Posterior vena cava (tissue), 2 donors: ENCODE measurements around the gene RAE1. TPM values are rescaled to one million over a fixed set of nuclear protein-coding genes. Genes with fewer than 3 reads are reported as not detected.
"Not testable (repeated sequence)": the region's sequence is repeated elsewhere in the genome, so short reads cannot be mapped to it uniquely, and the experiment has no call there.

Source experiments
- DNase-seq: peaks from one replicate; pipeline ENCODE4 v3.0.0-alpha.2; 2020; ENCODE audit warnings: low spot score
- intact Hi-C, 2 donors: fragments of 100-400 bp; cut with DNase I; formaldehyde crosslinking; loops; one replicate each; pipeline versions ENCODE4 v1.14.1 to v1.14.2; 2022 to 2023
- microRNA-seq, 2 donors: library from miRNA; unstranded; fragments of <30 nt; microRNA quantifications; one replicate each; pipeline ENCODE4 v1.2.0, GENCODE V29; 2020 to 2021; ENCODE audit warnings: borderline microRNAs expressed in 2 of 2
- total RNA-seq, 2 donors: library from RNA; stranded (reverse); fragmentation: NEBNext Ultra II Directional; extraction: Animal tissue kit (Norgen Biotek cat#: 25700); gene quantifications; one replicate each; pipeline ENCODE4 v1.2.1, GENCODE V29; 2021
- donor health status: DM: yes; HTN: yes; CAD: no.
- donor health status: DM: yes; HTN: yes; CAD: no.

The RAE1 gene
- total RNA-seq, 2 donors from 2014 or later, result 10.6 to 14.3 TPM

- DNase-seq, result no peak
- intact Hi-C loops, result no loop called here
These were observed 67.0 kb downstream of the RAE1 start for GRCh38 chr20:57417830-57418780.

- intact Hi-C loops, result not testable (repeated sequence)
These were observed 68.4 kb downstream of the RAE1 start for GRCh38 chr20:57419479-57419878.

GRCh38 chr20:57420571-57421252, 69.7 kb downstream of the RAE1 start:
- DNase-seq, result no peak
- intact Hi-C loops, result no loop called here

More at GRCh38 chr20:57419479-57419878, 68.4 kb downstream of the RAE1 start:
- DNase-seq, result not testable (repeated sequence)

GRCh38 chr20:57421253-57422220, 70.5 kb downstream of the RAE1 start:
- intact Hi-C loops, result no loop called here
- no peak for DNase-seq

- intact Hi-C loops, result no loop called here
- no peak for DNase-seq
These were observed 71.2 kb downstream of the RAE1 start for GRCh38 chr20:57422254-57422653.

GRCh38 chr20:57425150-57426013, 74.3 kb downstream of the RAE1 start:
- intact Hi-C loops, result no loop called here
- no peak for DNase-seq

- intact Hi-C loops, result no loop called here
- no peak for DNase-seq
These were observed 75.2 kb downstream of the RAE1 start for GRCh38 chr20:57426271-57426689.

- intact Hi-C loops, result no loop called here
- no peak for DNase-seq
These were observed 75.8 kb downstream of the RAE1 start for GRCh38 chr20:57426831-57427230.

- intact Hi-C loops, result no loop called here
- no peak for DNase-seq
These were observed 77.5 kb downstream of the RAE1 start for GRCh38 chr20:57428324-57429158.

Small RNA genes lying within 50 kb of the gene (microRNA-seq; reads per million reads assigned to microRNA genes)
- 0 reads per million in 2 donors for gene MIR4325

Other genes starting within 250 kb of the RAE1 start
- gene BMP7, start 84.6 kb upstream of the RAE1 start, total RNA-seq, result under 1 TPM in 1 of 2 donors, not detected in 1; 0.65 TPM
- gene SPO11, start 21.5 kb upstream of the RAE1 start, total RNA-seq, result not detected
- 10 to 100 TPM; 26.5 to 32.7 TPM for gene RBM38, start 40.1 kb downstream of the RAE1 start, total RNA-seq
- not detected for gene CTCFL, start 173.9 kb downstream of the RAE1 start, total RNA-seq
- under 1 TPM; 0.57 to 0.93 TPM for gene PCK1, start 209.9 kb downstream of the RAE1 start, total RNA-seq